Measurements from ENCODE around the gene SAMD4A. TPM values are rescaled to one million over a fixed set of nuclear protein-coding genes. Genes with fewer than 3 reads are reported as not detected.

Gene SAMD4A
- total and polyA plus RNA-seq, 12 donors: 14.0 to 284 (median 191) TPM

DNA sequence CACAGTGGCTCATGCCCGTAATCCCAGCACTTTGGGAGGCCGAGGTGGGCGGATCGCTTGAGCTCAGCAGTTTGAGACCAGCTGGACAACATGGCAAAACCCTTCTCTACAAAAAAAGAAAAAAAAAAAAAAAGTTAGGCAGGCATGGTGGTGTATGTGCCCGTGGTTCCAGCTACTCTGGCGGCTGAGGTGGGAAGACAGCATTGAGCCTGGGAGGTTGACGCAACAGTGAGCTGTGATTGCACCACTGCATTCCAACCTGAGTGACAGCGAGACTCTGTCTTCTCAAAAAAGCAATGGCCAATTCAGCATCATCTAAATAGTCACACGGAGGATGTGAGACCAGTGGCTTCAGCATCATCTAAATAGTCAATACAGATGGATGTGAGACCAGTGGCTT is 10.4 kb upstream of the SAMD4A start:
- 91 to 92% methylated on average over 9 of the region's 9 CpGs for WGBS, 2 donors
- Histone ChIP-seq H3K4me1 (peaks cover 0 to 6% (median 0%) of the 10 kb centered on the region in 9 donors), H3K36me3 (no peaks in the 10 kb centered on the region), H3K4me3 (no peak overlapping the region), H3K9me3 (no peaks in the 10 kb centered on the region), H3K27me3 (peaks cover 0 to 4% (median 0%) of the 10 kb centered on the region in 7 donors), H3K27ac (no peak overlapping the region)
- no peak for ATAC-seq
- intact Hi-C loops (cut with DNase I): no loop called here
- no peak for DNase-seq
- TF ChIP-seq, protein P1, sequence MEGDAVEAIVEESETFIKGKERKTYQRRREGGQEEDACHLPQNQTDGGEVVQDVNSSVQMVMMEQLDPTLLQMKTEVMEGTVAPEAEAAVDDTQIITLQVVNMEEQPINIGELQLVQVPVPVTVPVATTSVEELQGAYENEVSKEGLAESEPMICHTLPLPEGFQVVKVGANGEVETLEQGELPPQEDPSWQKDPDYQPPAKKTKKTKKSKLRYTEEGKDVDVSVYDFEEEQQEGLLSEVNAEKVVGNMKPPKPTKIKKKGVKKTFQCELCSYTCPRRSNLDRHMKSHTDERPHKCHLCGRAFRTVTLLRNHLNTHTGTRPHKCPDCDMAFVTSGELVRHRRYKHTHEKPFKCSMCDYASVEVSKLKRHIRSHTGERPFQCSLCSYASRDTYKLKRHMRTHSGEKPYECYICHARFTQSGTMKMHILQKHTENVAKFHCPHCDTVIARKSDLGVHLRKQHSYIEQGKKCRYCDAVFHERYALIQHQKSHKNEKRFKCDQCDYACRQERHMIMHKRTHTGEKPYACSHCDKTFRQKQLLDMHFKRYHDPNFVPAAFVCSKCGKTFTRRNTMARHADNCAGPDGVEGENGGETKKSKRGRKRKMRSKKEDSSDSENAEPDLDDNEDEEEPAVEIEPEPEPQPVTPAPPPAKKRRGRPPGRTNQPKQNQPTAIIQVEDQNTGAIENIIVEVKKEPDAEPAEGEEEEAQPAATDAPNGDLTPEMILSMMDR (IDR thresholded peaks at IDR 0.05): no peak

DNA sequence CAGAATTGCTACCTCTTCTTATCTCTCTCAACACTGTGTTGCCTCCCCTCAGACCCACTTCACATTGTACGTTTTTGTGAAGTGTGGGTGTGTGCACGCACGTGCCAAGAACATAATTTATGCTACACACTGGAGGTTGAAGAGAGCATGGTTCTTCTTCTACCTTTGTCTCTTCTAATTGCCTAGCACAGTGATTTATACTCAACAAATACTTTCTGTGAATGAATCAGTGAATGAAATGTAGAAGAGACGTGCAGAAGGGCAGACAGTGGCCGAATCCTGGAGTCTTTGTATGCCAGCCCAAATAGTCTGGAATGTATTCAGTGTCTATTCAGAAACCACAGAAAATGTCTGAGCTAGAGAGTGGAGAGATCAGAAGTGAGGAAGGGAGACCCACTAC is 4.6 kb upstream of the SAMD4A start:
- no peak overlapping the region for H3K4me3 ChIP-seq
- no peaks in the 10 kb centered on the region for H3K9me3 ChIP-seq
- H3K4me1 ChIP-seq: peaks cover 0 to 16% (median 10%) of the 10 kb centered on the region in 9 donors
- no peaks in the 10 kb centered on the region for H3K36me3 ChIP-seq
- intact Hi-C loops (cut with DNase I): loop anchor here in 8 of 10 donors (2.0 to 10.0 kb wide), 7 partner anchors 210 to 335 kb away; no protein-coding TSS in a partner anchor
- TF ChIP-seq, protein P1 (IDR thresholded peaks at IDR 0.05): no peak
- 44 to 50% methylated on average over 5 of the region's 5 CpGs for WGBS, 2 donors
- H3K27ac ChIP-seq: no peak overlapping the region
- H3K27me3 ChIP-seq: peaks cover 0 to 27% (median 0%) of the 10 kb centered on the region in 7 donors
- ATAC-seq (no peak), DNase-seq (no peak)

DNA sequence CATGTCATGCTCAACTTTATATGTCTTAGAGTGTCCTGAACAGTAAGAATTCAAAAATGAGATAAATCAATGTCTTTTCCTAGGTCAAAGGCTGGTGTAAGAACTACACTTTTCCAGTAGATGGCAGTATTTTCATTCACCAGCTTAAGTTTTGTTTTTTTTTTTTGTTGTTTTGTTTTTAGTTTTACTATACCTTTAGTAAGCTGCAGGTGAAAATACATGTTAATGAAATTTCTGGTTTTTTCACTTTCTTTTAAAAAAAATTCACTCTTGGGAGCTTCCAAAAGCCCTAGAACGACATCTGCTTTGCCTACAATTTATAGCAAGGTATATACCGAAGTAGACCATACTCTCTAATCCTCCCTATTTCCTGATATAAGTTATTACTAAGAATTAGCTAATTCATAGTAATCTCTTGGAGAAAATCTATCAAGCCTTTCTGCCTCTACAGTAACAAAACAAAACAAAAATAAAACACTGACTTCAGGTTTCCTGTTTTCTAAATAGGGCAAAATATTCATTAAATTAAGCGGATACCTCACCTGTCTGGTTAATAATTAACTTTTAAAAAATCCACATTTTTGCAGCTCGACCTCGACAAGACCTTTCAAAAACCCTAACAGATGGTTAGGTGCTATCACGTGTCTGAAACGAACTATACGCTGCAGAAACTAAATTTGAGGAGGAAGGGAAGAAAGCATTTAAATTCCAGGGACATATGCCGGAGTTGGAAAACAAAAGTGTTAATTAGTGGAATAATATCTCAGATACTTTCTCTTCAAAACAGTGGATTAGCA is 2.7 kb upstream of the SAMD4A start:
- Histone ChIP-seq H3K36me3 (no peaks in the 10 kb centered on the region), H3K4me3 (peak overlapping the region; percentile 54 to 92 (median 83)), H3K4me1 (peaks cover 0 to 32% (median 18%) of the 10 kb centered on the region in 9 donors), H3K27me3 (peaks cover 0 to 40% (median 0%) of the 10 kb centered on the region in 7 donors), H3K9me3 (no peaks in the 10 kb centered on the region), H3K27ac (peak overlapping the region in 9 of 10 donors; percentile 92 to 100 (median 98))
- TF ChIP-seq, protein P1 (IDR thresholded peaks at IDR 0.05): peak; percentile 62 to 94 (median 86)
- intact Hi-C loops (cut with DNase I): loop anchor here (1.0 to 10.0 kb wide), 12 partner anchors 127 to 333 kb away; no protein-coding TSS in a partner anchor
- ATAC-seq (no peak), DNase-seq (no peak)
- WGBS, 2 donors: 10 to 11% methylated on average over 9 of the region's 9 CpGs

GRCh38 chr14:54564868-54565784 is 1.8 kb upstream of the SAMD4A start:
- ATAC-seq: peak; percentile 26 to 76 (median 58)
- TF ChIP-seq, protein P1 (IDR thresholded peaks at IDR 0.05): peak in 8 of 9 donors; percentile 14 to 58 (median 37)
- peak overlapping the region; percentile 92 to 100 (median 98) for H3K27ac ChIP-seq
- no peaks in the 10 kb centered on the region for H3K9me3 ChIP-seq
- peak; percentile 62 to 80 for DNase-seq
- peaks cover 0 to 42% (median 0%) of the 10 kb centered on the region in 7 donors for H3K27me3 ChIP-seq
- peak overlapping the region; percentile 54 to 92 (median 83) for H3K4me3 ChIP-seq
- intact Hi-C loops (cut with DNase I): loop anchor here (1.0 to 10.0 kb wide), 17 partner anchors 57 to 332 kb away; no protein-coding TSS in a partner anchor
- H3K36me3 ChIP-seq: no peaks in the 10 kb centered on the region
- WGBS, 2 donors: 0 to 1% methylated on average over 60 to 69 of the region's 69 CpGs
- H3K4me1 ChIP-seq: peaks cover 0 to 41% (median 26%) of the 10 kb centered on the region in 9 donors

All from heart right ventricle (tissue), 16 donors.